Neural progenitor cell (in vitro differentiated cells): ENCODE data around the gene CMPK2. TPM values are rescaled to one million over a fixed set of nuclear protein-coding genes. Genes with fewer than 3 reads are reported as not detected.

ENCODE experiments used
- DNase-seq: peaks from one replicate; pipeline ENCODE4 v3.0.0-alpha.2; 2016; ENCODE audit warnings: low spot score
- H2AFZ ChIP-seq: fragments of 200-600 bp; sonication (generic); replicated peaks from 2 replicates; pipeline ENCODE4 v1.6.1; 2016; ENCODE audit warnings: antibody characterized with exemption
- H3F3A ChIP-seq: fragments of 200-600 bp; sonication (generic); 2 replicates; pipeline ENCODE4 v1.6.1; 2016; ENCODE audit warnings: antibody characterized with exemption, low read depth
- H3K27ac ChIP-seq: fragments of 200-600 bp; sonication (generic); 2 replicates; pipeline ENCODE4 v1.5.1; 2016; ENCODE audit warnings: mild to moderate bottlenecking
- H3K27me3 ChIP-seq: fragments of 200-600 bp; sonication (generic); 2 replicates; pipeline ENCODE4 v1.6.1; 2016; ENCODE audit warnings: mild to moderate bottlenecking, moderate library complexity
- H3K36me3 ChIP-seq: fragments of 200-600 bp; sonication (generic); 2 replicates; pipeline ENCODE4 v1.5.1; 2016
- H3K4me1 ChIP-seq: fragments of 200-600 bp; sonication (generic); 2 replicates; pipeline ENCODE4 v1.6.1; 2016; ENCODE audit warnings: mixed run types
- H3K4me2 ChIP-seq: fragments of 200-600 bp; sonication (generic); 2 replicates; pipeline ENCODE4 v1.6.1; 2016
- H3K4me3 ChIP-seq: fragments of 200-600 bp; sonication (generic); 2 replicates; pipeline ENCODE4 v1.5.1; 2016
- H3K79me2 ChIP-seq: fragments of 200-600 bp; sonication (generic); 2 replicates; pipeline ENCODE4 v1.6.1; 2016; ENCODE audit warnings: low read depth
- H3K9ac ChIP-seq: fragments of 200-600 bp; sonication (generic); 2 replicates; pipeline ENCODE4 v1.6.1; 2016
- H3K9me3 ChIP-seq: fragments of 200-600 bp; sonication (generic); 2 replicates; pipeline ENCODE4 v1.5.1; 2016; ENCODE audit warnings: low read depth
- H4K20me1 ChIP-seq: fragments of 200-600 bp; sonication (generic); 2 replicates; pipeline ENCODE4 v1.6.1; 2016; ENCODE audit warnings: low read depth
- H3K27ac Mint-ChIP-seq: 3 replicates; pipeline ENCODE4 v1.8.0; 2021; ENCODE audit warnings: mixed read lengths
- H3K27me3 Mint-ChIP-seq: 2 replicates; pipeline ENCODE4 v1.8.0; 2022; ENCODE audit warnings: low read depth, mild to moderate bottlenecking, inconsistent platforms, moderate library complexity, mixed read lengths; ENCODE audit not compliant: insufficient read depth
- H3K36me3 Mint-ChIP-seq: 3 replicates; pipeline ENCODE4 v1.8.0; 2021; ENCODE audit warnings: mixed read lengths
- H3K4me1 Mint-ChIP-seq: 3 replicates; pipeline ENCODE4 v1.8.0; 2021; ENCODE audit warnings: mixed read lengths
- H3K4me3 Mint-ChIP-seq: 3 replicates; pipeline ENCODE4 v1.8.0; 2021; ENCODE audit warnings: mild to moderate bottlenecking, moderate library complexity, mixed read lengths
- H3K9me3 Mint-ChIP-seq: 3 replicates; pipeline ENCODE4 v1.8.0; 2020; ENCODE audit warnings: mixed read lengths
- CTCF ChIP-seq: fragments of 200-600 bp; sonication (generic); IDR thresholded peaks from 2 replicates; pipeline ENCODE4 v1.5.1; 2017; ENCODE audit warnings: antibody characterized with exemption, mild to moderate bottlenecking
- EZH2 ChIP-seq: fragments of 200-600 bp; sonication (generic); IDR thresholded peaks from 2 replicates; pipeline ENCODE4 v1.6.1; 2017; ENCODE audit warnings: antibody characterized with exemption, mild to moderate bottlenecking, moderate library complexity
- EZH2phosphoT487 ChIP-seq: fragments of 200-600 bp; sonication (generic); IDR thresholded peaks from 2 replicates; pipeline ENCODE4 v1.6.1; 2017; ENCODE audit warnings: antibody characterized with exemption
- total RNA-seq: library from RNA; depleted of rRNA; stranded (reverse); fragments of >200 nt; gene quantifications from 2 replicates; pipeline ENCODE4 v1.2.3, GENCODE V29; 2015; ENCODE audit warnings: low replicate concordance

CMPK2 gene
- total RNA-seq, 1 donor from 2014 or later = not detected

DNA sequence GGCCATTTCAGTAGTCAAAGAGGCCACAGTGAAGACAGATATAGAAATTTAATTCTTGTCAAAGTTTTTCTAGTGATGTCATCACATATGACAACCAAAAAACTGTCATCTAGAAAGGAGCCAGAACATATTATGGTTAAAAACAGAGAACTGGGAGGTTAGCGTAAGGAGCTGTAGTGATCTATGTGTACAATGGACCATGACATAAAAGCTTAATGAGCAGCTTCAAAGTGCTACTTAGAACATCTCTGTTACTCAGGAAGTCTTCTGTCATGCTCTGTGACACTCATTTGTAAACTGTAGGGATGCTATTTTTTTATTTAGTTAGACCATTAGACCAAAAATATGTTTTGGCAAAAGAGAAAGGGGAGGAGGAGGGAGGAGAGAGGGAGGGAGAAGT lies 57.3 kb downstream of the CMPK2 start:
- Histone ChIP-seq H3K4me3 (no peak overlapping the region), H3K79me2 (no peaks in the 10 kb centered on the region), H3F3A (peaks cover 17% of the 10 kb centered on the region), H3K4me1 (peaks cover 16% of the 10 kb centered on the region), H3K27me3 (peaks cover 35% of the 10 kb centered on the region), H3K36me3 (no peaks in the 10 kb centered on the region), H2AFZ (no peak overlapping the region), H3K27ac (no peak overlapping the region), H3K9ac (no peak overlapping the region), H4K20me1 (no peaks in the 10 kb centered on the region), H3K4me2 (no peak overlapping the region), H3K9me3 (no peaks in the 10 kb centered on the region)
- Mint-ChIP-seq H3K9me3 (no peaks in the 10 kb centered on the region), H3K27me3 (peaks cover 6% of the 10 kb centered on the region), H3K4me3 (no peak overlapping the region), H3K4me1 (peaks cover 49% of the 10 kb centered on the region), H3K36me3 (no peaks in the 10 kb centered on the region), H3K27ac (no peak overlapping the region)
- DNase-seq = no peak
- TF ChIP-seq EZH2 (no peak), CTCF (no peak), EZH2phosphoT487 (no peak)

GRCh38 chr2:6806604-6807003 lies 59.1 kb downstream of the CMPK2 start:
- H3K27ac ChIP-seq = no peak overlapping the region

GRCh38 chr2:6800553-6800952 lies 65.2 kb downstream of the CMPK2 start:
- Histone ChIP-seq H4K20me1 (no peaks in the 10 kb centered on the region), H3F3A (peaks cover 3% of the 10 kb centered on the region), H3K36me3 (no peaks in the 10 kb centered on the region), H3K4me1 (no peaks in the 10 kb centered on the region), H3K27ac (no peak overlapping the region), H3K27me3 (peaks cover 22% of the 10 kb centered on the region), H3K9me3 (no peaks in the 10 kb centered on the region), H3K4me2 (no peak overlapping the region), H3K79me2 (no peaks in the 10 kb centered on the region), H2AFZ (no peak overlapping the region), H3K9ac (no peak overlapping the region), H3K4me3 (no peak overlapping the region)
- DNase-seq = no peak
- TF ChIP-seq EZH2phosphoT487 (no peak), CTCF (no peak), EZH2 (no peak)
- Mint-ChIP-seq H3K4me3 (no peak overlapping the region), H3K36me3 (no peaks in the 10 kb centered on the region), H3K4me1 (peaks cover 27% of the 10 kb centered on the region), H3K27me3 (peaks cover 9% of the 10 kb centered on the region), H3K9me3 (peaks cover 3% of the 10 kb centered on the region), H3K27ac (no peak overlapping the region)

More at GRCh38 chr2:6806604-6807003, 59.1 kb downstream of the CMPK2 start:
- peaks cover 13% of the 10 kb centered on the region for H3K4me1 ChIP-seq
- H3K79me2 ChIP-seq = no peaks in the 10 kb centered on the region
- peak; percentile 59 for DNase-seq
- Mint-ChIP-seq H3K36me3 (no peaks in the 10 kb centered on the region), H3K27ac (peak overlapping the region; percentile 53), H3K4me3 (peak overlapping the region; percentile 14), H3K9me3 (peaks cover 3% of the 10 kb centered on the region), H3K27me3 (peaks cover 10% of the 10 kb centered on the region), H3K4me1 (peaks cover 46% of the 10 kb centered on the region)
- peaks cover 36% of the 10 kb centered on the region for H3K27me3 ChIP-seq
- H3K4me3 ChIP-seq = no peak overlapping the region
- no peak for TF ChIP-seq CTCF
- TF ChIP-seq EZH2phosphoT487 = no peak
- H3K36me3 ChIP-seq = no peaks in the 10 kb centered on the region
- no peak overlapping the region for H3K9ac ChIP-seq
- H3K4me2 ChIP-seq = peak overlapping the region; percentile 66
- peak overlapping the region; percentile 89 for H2AFZ ChIP-seq
- H3K9me3 ChIP-seq = no peaks in the 10 kb centered on the region
- H4K20me1 ChIP-seq = no peaks in the 10 kb centered on the region
- H3F3A ChIP-seq = peaks cover 17% of the 10 kb centered on the region

Other genes with a start within 250 kb of the CMPK2 start
- not detected in 2 replicates for gene RSAD2, start 11.9 kb upstream of the CMPK2 start, total RNA-seq
- 29.0 and 32.0 TPM in 2 replicates for gene RNF144A, start 51.5 kb upstream of the CMPK2 start, total RNA-seq